ENCODE data around the gene DPYD.

The DPYD gene

DNA sequence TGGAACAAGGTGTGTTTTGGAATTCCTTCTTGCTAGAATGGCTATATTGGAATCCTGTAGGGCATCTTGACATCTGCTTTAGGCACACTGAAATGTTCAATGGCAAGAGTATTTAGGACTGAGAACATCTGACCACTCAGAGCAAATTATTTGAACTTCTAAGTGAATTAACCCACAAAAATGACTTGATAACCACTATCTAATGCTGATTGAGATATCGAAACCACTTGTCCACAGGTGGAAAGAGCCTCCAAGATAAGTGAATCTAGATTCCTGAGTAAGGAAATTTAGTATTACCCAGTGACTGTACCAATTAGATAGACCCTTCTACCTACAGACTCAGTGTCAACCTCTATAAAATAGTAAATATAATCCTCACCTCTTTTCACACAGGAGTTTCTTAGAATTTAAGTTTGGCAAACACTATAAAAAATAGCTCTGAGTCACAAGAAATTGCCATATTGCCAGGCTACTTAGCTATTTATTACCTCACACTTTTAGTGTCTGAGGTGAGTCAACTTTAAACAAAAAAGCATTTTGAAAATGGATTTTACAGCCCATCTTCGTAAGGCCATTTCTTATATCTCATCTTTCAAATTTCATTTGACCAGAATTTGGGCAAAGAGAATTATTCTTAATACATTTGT, 777.5 kb downstream of the DPYD start:
- no peak overlapping the region for H3K27ac ChIP-seq
- TF ChIP-seq, protein P1, sequence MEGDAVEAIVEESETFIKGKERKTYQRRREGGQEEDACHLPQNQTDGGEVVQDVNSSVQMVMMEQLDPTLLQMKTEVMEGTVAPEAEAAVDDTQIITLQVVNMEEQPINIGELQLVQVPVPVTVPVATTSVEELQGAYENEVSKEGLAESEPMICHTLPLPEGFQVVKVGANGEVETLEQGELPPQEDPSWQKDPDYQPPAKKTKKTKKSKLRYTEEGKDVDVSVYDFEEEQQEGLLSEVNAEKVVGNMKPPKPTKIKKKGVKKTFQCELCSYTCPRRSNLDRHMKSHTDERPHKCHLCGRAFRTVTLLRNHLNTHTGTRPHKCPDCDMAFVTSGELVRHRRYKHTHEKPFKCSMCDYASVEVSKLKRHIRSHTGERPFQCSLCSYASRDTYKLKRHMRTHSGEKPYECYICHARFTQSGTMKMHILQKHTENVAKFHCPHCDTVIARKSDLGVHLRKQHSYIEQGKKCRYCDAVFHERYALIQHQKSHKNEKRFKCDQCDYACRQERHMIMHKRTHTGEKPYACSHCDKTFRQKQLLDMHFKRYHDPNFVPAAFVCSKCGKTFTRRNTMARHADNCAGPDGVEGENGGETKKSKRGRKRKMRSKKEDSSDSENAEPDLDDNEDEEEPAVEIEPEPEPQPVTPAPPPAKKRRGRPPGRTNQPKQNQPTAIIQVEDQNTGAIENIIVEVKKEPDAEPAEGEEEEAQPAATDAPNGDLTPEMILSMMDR (conservative IDR thresholded peaks at IDR 0.05; ENCODE audit: low read depth): no peak
- POLR2A ChIA-PET (ENCODE audit: low non-redundant PET): no interaction called here
- CTCF ChIA-PET: interaction anchor here (0.7 kb wide), 1 partner anchor 1038 kb away, joined by 3 read pairs; no protein-coding TSS in a partner anchor
- DNase-seq (ENCODE audit: low spot score): peak; percentile 23

DNA sequence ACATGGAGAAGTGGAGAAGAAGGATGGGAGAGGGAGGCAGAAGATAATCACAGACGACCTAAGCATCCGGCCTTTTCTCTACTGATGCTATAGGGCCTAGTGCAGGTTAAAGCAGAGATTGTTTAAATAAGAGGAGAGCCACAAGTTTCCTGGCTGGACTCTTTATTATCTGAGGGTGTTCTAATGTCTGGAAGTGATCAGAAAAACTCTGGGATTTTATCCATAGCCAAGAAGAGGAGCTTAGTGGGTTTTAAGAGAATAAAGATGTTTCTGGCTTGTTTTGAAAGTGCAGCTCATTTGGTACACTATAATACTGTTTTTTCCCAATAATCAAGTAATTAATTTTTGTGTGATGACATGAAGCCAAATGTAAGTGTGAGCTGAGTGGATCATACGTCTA, 780.2 kb downstream of the DPYD start:
- H3K27ac ChIP-seq: no peak overlapping the region
- CTCF ChIA-PET: interaction anchor here (0.8 kb wide), 1 partner anchor 28 kb away, joined by 5 read pairs; no protein-coding TSS in a partner anchor
- DNase-seq (ENCODE audit: low spot score): no peak
- POLR2A ChIA-PET (ENCODE audit: low non-redundant PET): no interaction called here
- TF ChIP-seq, protein P1 (conservative IDR thresholded peaks at IDR 0.05; ENCODE audit: low read depth): no peak

DNA sequence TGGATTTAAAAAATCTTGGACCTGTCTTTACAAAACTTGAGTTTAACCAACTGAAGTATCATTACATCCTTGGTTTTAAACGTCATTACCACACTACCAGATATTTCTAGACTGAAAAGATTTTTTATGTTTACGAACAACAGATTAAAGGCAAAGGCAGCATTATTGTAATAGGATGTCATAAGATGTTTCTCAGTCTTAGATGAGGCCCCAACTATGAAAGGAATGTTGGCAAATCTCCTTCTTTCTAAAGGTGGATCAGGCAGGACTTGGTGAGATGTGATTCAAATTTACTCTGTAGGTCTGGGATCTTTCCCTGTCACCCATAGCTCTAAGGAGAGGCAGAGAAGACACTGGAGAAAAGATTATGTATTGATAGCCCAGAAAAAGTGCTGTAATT, 781.3 kb downstream of the DPYD start:
- H3K27ac ChIP-seq: no peak overlapping the region
- no peak for DNase-seq (ENCODE audit: low spot score)
- ChIA-PET CTCF (interaction anchor here (0.7 kb wide), 1 partner anchor 12 kb away, joined by 8 read pairs; no protein-coding TSS in a partner anchor), POLR2A (ENCODE audit: low non-redundant PET) (no interaction called here)
- TF ChIP-seq, protein P1 (conservative IDR thresholded peaks at IDR 0.05; ENCODE audit: low read depth): no peak

DNA sequence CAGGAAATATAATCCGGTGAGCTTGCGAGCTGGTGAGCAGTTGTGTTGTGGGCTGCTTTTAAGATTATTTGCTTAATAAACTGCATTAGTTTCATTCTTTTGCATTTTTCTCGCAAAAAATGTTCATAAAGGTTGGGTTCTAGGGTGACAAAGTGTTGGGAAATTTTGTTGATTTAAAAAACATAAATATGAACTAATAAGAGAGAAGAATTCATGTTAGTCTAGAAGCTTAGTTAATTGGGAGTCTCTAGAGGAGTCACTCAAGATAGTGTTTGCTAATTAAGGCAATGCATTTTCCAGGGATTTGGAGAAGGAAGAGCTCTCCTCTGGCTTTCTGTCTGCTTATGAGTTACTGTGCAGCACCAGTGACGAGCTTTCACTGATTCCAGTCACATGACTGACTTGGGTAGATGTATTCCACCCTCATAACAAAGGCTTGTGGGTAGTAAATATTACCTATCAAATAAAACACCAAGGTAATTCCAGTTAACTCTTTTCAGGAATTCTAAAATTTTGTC, 782.3 kb downstream of the DPYD start:
- DNase-seq (ENCODE audit: low spot score): no peak
- TF ChIP-seq, protein P1 (conservative IDR thresholded peaks at IDR 0.05; ENCODE audit: low read depth): no peak
- ChIA-PET CTCF (interaction anchor here (0.6 to 0.7 kb wide), 4 partner anchors 138 to 747 kb away, joined by 3 read pairs; no protein-coding TSS in a partner anchor), POLR2A (ENCODE audit: low non-redundant PET) (no interaction called here)
- H3K27ac ChIP-seq: no peak overlapping the region

DNA sequence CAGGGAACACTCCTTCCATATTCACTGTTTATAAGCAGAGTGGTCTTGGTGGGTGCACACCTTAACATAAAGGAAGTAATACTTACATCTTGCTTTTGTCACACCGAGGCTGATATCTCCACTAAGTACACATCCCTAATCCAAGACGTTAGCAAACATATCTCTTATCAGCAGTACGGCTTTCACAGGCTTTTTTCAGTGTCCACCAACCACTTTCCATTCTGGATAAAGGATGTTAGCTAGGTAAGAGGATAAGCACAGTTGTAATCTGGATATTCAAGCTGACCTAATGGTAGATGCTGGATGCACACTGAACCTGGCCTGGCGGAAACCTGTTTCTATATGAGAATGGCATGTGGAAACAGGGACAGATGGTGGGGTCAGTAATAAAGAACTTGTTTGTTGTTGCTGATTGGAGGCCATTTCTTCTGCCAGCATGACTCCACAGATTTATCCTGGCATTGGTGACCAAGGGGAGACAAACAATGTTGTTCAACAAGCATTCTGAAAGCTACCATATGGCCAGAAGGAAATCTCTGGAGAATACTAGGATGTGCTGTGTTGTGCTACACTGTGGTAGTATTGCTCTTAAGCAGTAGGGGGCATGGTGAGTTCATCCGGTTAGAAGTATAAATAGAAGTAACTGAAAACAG, 782.8 kb downstream of the DPYD start:
- TF ChIP-seq, protein P1 (conservative IDR thresholded peaks at IDR 0.05; ENCODE audit: low read depth): peak; percentile 56
- peak; percentile 22 for DNase-seq (ENCODE audit: low spot score)
- H3K27ac ChIP-seq: no peak overlapping the region
- CTCF ChIA-PET: interaction anchor here (0.6 to 0.7 kb wide), 5 partner anchors 9 to 748 kb away, joined by 3 read pairs; no protein-coding TSS in a partner anchor
- POLR2A ChIA-PET (ENCODE audit: low non-redundant PET): no interaction called here

DNA sequence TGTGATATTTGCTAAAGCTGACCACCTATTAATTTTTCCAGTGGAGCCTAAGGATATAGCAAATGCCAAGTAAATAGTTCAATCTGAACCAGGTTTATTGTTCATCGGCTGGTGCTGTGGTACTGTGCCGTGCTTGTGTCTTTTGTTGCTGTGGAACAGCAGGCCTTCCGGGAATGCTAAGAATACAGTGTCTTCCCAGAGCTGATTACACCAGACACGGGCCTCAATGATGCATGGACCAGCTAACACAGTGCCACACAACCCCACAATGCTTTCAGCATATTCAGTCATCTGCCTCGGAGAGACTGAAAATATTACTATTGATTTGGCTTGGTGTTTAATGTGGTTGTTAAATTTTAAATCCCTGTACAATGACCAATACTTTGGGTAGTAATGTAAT, 783.8 kb downstream of the DPYD start:
- TF ChIP-seq, protein P1 (conservative IDR thresholded peaks at IDR 0.05; ENCODE audit: low read depth): no peak
- POLR2A ChIA-PET (ENCODE audit: low non-redundant PET): no interaction called here
- CTCF ChIA-PET: no interaction called here
- no peak for DNase-seq (ENCODE audit: low spot score)
- H3K27ac ChIP-seq: no peak overlapping the region
